Fibroblast of lung (primary cell): ENCODE data around the gene MPP7. TPM values are rescaled to one million over a fixed set of nuclear protein-coding genes. Genes with fewer than 3 reads are reported as not detected.

ENCODE experiments used
- DNase-seq, 2 donors: peaks; one replicate each; pipeline versions ENCODE4 v3.0.0 to v3.0.0-alpha.2; 2010; ENCODE audit warnings: low read depth in 2 of 2
- H2AFZ ChIP-seq: 2 replicates; pipeline ENCODE4 v1.5.1; 2012; ENCODE audit warnings: low read length, control low read depth, inconsistent platforms
- H3K27ac ChIP-seq: 2 replicates; pipeline ENCODE4 v1.5.1; 2011; ENCODE audit warnings: low read length, control low read depth; ENCODE audit not compliant: insufficient read depth
- H3K27me3 ChIP-seq: 2 replicates; pipeline ENCODE4 v1.5.1; 2011; ENCODE audit warnings: mild to moderate bottlenecking, low read length; ENCODE audit not compliant: control insufficient read depth, insufficient read depth
- H3K36me3 ChIP-seq: 2 replicates; pipeline ENCODE4 v1.5.1; 2011; ENCODE audit warnings: low read length; ENCODE audit not compliant: control insufficient read depth, insufficient read depth
- H3K4me1 ChIP-seq: 2 replicates; pipeline ENCODE4 v1.5.1; 2011; ENCODE audit warnings: low read length; ENCODE audit not compliant: control insufficient read depth, insufficient read depth; ENCODE audit errors: extremely low read depth
- H3K4me2 ChIP-seq: 2 replicates; pipeline ENCODE4 v1.5.1; 2011; ENCODE audit warnings: low read length, control low read depth; ENCODE audit not compliant: insufficient read depth; ENCODE audit errors: extremely low read depth
- H3K4me3 ChIP-seq, 4 experiments: fragments of 200-600 bp in 1 of 4; sonication (generic) in 1 of 4; replicated peaks in 1 of 4; 2 replicates each; pipeline ENCODE4 v1.5.1; 2011 to 2016; ENCODE audit warnings: low read length in 4 of 4, low read depth in 3 of 4, mild to moderate bottlenecking in 3 of 4, control low read depth in 2 of 4, inconsistent platforms in 1 of 4, mixed read lengths in 1 of 4; ENCODE audit not compliant: insufficient read depth in 1 of 4; ENCODE audit errors: control extremely low read depth in 1 of 4
- H3K79me2 ChIP-seq: 2 replicates; pipeline ENCODE4 v1.5.1; 2012; ENCODE audit warnings: mild to moderate bottlenecking, low read length, inconsistent platforms; ENCODE audit not compliant: control insufficient read depth, insufficient read depth
- H3K9ac ChIP-seq: 2 replicates; pipeline ENCODE4 v1.5.1; 2011; ENCODE audit warnings: mild to moderate bottlenecking, low read length, control low read depth; ENCODE audit not compliant: insufficient read depth
- H3K9me3 ChIP-seq: 2 replicates; pipeline ENCODE4 v1.5.1; 2012; ENCODE audit warnings: low read depth, low read length; ENCODE audit not compliant: control insufficient read depth, insufficient read depth
- H4K20me1 ChIP-seq: 2 replicates; pipeline ENCODE4 v1.5.1; 2011; ENCODE audit warnings: low read length; ENCODE audit not compliant: control insufficient read depth, insufficient read depth; ENCODE audit errors: extremely low read depth
- CTCF ChIP-seq, 2 donors: IDR thresholded peaks in 1 of 2; conservative IDR thresholded peaks in 1 of 2; 1 replicate in 1 of 2; 2 replicates in 1 of 2; pipeline ENCODE4 v1.5.1; 2011 to 2012; ENCODE audit warnings: low read length in 2 of 2, control low read depth in 1 of 2, inconsistent platforms in 1 of 2, low read depth in 1 of 2, mild to moderate bottlenecking in 1 of 2
- EZH2 ChIP-seq: IDR thresholded peaks from 2 replicates; pipeline ENCODE4 v1.5.1; 2012; ENCODE audit warnings: low read length, control low read depth, mild to moderate bottlenecking; ENCODE audit errors: missing control alignments
- polyA plus RNA-seq, 2 donors: library from polyadenylated mRNA; depleted of rRNA in 1 of 2; stranded (reverse) in 1 of 2; unstranded in 1 of 2; fragments of >200 nt; gene quantifications; 2 replicates each; pipeline ENCODE4 v1.2.1, GENCODE V29; 2011 to 2012; ENCODE audit warnings: missing spikeins in 1 of 2
- total RNA-seq: library from RNA; depleted of rRNA; stranded (reverse); fragments of >200 nt; gene quantifications from 2 replicates; pipeline ENCODE4 v1.2.1, GENCODE V29; 2014

Gene MPP7
- total and polyA plus RNA-seq, 2 donors (not counting 1 experiment from before 2014, with no cell fraction given), result 0.26 to 0.99 TPM

GRCh38 chr10:28314211-28314610 is 11.3 kb upstream of the MPP7 start:
- Histone ChIP-seq H3K27me3 (no peaks in the 10 kb centered on the region), H3K9me3 (no peaks in the 10 kb centered on the region), H3K4me1 (no peaks in the 10 kb centered on the region), H3K4me3 (no peak overlapping the region), H3K36me3 (no peaks in the 10 kb centered on the region), H3K27ac (no peak overlapping the region), H2AFZ (no peak overlapping the region), H4K20me1 (no peaks in the 10 kb centered on the region), H3K4me2 (no peak overlapping the region), H3K9ac (no peak overlapping the region), H3K79me2 (no peaks in the 10 kb centered on the region)
- TF ChIP-seq CTCF (conservative IDR thresholded peaks at IDR 0.05 in 1 of 2, IDR thresholded peaks at IDR 0.05 in 1 of 2; ENCODE audit: low read depth in 1 of 2, low read length in 2 of 2), result no peak
- no peak for DNase-seq

GRCh38 chr10:28312572-28312971 is 9.7 kb upstream of the MPP7 start:
- no peaks in the 10 kb centered on the region for H3K27me3 ChIP-seq
- H3K4me3 ChIP-seq, result no peak overlapping the region
- no peak for TF ChIP-seq CTCF (conservative IDR thresholded peaks at IDR 0.05 in 1 of 2, IDR thresholded peaks at IDR 0.05 in 1 of 2; ENCODE audit: low read depth in 1 of 2, low read length in 2 of 2)
- no peak for TF ChIP-seq EZH2
- no peak overlapping the region for H2AFZ ChIP-seq
- no peaks in the 10 kb centered on the region for H3K4me1 ChIP-seq
- no peak for DNase-seq
- no peaks in the 10 kb centered on the region for H3K9me3 ChIP-seq
- H4K20me1 ChIP-seq, result no peaks in the 10 kb centered on the region
- H3K27ac ChIP-seq, result no peak overlapping the region
- no peak overlapping the region for H3K9ac ChIP-seq
- no peaks in the 10 kb centered on the region for H3K79me2 ChIP-seq
- no peaks in the 10 kb centered on the region for H3K36me3 ChIP-seq
- H3K4me2 ChIP-seq, result no peak overlapping the region

GRCh38 chr10:28311104-28311503 is 8.2 kb upstream of the MPP7 start:
- H4K20me1 ChIP-seq, result no peaks in the 10 kb centered on the region
- no peaks in the 10 kb centered on the region for H3K79me2 ChIP-seq
- H3K9me3 ChIP-seq, result no peaks in the 10 kb centered on the region
- TF ChIP-seq EZH2, result no peak
- TF ChIP-seq CTCF (conservative IDR thresholded peaks at IDR 0.05 in 1 of 2, IDR thresholded peaks at IDR 0.05 in 1 of 2; ENCODE audit: low read depth in 1 of 2, low read length in 2 of 2), result no peak
- no peaks in the 10 kb centered on the region for H3K36me3 ChIP-seq
- H2AFZ ChIP-seq, result no peak overlapping the region
- DNase-seq, result no peak
- no peak overlapping the region for H3K9ac ChIP-seq
- no peaks in the 10 kb centered on the region for H3K4me1 ChIP-seq
- no peak overlapping the region for H3K27ac ChIP-seq
- no peak overlapping the region for H3K4me3 ChIP-seq
- peaks cover 4% of the 10 kb centered on the region for H3K27me3 ChIP-seq
- H3K4me2 ChIP-seq, result no peak overlapping the region
